HG03066 (cell line): ENCODE data around the gene SOHLH2.

Experiments
- ATAC-seq: cut with Tn5 transposase; IDR thresholded peaks from one replicate; pipeline ENCODE4 v1.9.1; 2021; ENCODE audit warnings: low read depth; ENCODE audit not compliant: unreplicated experiment

The SOHLH2 gene

DNA sequence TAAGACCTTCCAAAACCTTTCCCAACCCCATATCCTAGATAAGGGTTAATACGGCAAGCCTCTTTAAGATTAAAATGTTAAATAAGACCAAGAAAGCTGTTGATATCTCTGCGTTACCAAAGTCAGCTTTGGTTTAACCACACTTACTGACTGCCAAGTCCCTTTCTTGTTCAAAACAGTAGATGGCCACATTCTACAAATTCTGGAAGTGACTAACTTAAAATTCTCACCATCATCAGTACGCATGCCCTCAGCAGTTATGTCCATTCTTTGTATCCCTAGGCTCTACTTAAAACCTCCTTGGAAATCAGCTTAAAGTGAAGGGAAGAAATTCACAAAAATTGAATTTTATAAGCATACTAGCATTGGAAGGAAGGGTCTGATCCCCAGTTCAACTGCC lies 23.6 kb downstream of the SOHLH2 start:
- ATAC-seq = no peak

DNA sequence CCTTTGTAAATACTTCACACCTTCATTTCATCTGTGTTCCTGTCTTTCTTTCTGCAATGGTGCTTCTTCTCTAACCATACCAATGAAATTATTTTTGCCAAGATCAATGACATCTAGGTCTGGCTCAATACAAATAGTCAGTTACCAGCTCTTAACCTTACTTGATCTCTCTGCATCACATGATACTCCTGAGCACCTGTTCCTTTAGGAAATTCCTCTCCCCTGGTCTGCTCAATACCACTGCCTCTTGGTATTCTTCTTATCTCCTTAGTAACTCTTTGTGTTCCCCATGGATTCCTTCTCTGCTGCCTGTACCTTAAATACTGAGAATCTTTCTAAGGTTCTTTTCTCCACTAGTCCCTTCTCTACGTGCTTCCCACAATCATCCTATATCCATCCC lies 25.9 kb downstream of the SOHLH2 start:
- no peak for ATAC-seq

DNA sequence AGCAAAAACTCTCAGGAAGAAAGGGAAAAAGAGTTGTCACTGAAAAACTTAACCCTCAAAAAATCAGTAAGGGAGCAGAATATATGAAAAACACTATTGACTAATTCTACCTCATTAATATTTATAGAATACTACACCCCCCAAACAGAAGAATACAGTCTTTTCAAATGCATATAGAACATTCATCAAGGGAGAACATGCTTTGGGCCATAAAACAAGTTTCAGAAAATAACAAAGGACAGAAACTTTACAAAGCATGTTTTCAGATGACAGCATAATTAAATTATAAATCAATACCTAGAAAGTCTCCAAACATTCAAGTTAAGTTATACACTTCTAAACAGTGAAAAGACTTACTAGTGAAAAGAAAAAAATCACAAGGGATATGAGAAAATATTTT lies 30.5 kb downstream of the SOHLH2 start:
- ATAC-seq = no peak

DNA sequence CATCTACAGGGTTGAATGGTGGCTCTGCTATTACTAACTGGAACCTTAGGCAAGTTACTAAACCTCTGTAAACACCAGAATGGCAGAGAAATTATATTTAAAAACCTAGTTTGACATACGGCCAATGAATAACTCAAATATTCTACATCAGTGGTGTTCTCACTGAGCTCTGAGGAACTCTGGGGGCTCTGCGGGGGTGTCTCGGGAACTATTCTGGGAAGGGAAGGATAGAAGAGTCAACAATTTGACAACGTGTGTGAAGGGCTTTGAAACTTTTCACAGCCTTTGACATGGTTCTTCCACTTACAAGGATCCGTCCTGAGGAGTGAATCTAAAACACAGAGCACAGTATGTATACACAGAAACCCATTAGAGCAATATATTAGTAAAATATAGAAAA lies 38.7 kb downstream of the SOHLH2 start:
- no peak for ATAC-seq

DNA sequence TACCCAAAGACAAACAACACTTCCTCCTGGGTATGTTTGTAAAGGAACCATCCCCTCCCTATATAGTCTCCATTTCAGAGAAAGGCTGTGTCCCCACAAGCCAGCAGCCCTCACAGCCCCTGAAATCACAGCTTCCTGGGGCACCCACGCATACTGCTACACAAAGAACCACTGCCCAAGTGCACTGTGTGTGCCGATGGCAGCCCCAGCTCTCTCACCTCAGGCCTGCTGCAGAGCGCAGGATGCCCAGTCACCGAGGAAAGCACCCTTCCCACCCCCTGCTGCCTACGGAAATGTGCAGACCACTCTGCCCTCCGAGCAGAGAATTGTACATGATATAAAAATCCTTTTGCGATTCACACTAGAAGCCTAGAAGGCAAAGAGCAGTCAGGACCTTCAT lies 39.4 kb downstream of the SOHLH2 start:
- ATAC-seq = no peak

DNA sequence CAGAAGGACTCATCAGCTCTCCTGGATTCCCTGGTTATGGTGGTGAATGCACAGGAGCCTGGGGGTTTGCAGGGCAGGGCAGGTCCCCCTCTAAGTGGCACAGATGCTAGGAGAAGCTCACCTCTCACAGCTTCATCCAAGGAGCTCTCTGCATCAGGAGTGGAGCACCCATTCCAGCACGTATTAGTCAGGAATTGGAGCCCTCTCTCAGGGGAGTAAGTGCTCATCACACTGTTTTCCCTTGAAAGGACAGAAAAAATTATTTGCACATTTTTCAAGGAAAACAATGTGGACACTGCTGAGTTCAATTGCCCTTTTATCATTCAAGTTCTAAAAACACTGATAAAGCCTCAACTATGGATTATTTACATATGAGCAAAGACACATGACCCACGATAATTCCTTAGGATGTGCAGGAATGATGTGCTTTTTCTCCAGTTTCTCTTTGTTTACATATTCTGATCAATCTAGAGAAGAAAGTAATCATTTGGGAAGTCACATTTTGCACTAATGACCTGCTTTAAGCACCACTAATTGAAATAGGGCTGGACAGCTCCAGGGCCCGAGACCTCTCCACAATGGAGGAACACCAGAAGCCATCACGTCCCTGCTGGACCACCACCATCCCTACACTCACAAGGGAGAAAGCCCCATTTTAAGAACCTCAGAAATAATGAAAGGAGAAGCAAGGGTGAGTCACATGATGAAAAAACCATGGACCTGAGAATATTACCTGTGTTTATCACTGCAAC lies 40.6 kb downstream of the SOHLH2 start:
- ATAC-seq = no peak

DNA sequence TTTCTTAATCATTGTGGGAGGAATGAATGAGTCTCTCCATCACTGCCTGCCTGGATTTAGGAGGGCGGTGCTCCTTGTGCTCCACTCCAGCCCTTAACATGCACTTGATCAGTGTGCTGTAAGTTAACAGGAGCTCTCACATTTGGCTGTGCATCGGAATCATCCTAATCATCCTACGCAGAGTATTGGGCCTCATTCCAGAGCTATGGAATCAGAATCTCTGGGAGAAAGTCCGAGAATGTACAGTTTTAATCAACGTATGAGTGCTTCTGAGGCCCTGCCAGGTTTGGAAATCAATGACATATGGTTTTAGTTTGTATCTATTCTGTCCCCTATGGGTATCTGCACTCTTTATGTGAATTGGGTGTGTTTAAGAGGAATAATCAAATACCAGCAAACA lies 48.3 kb downstream of the SOHLH2 start:
- no peak for ATAC-seq

DNA sequence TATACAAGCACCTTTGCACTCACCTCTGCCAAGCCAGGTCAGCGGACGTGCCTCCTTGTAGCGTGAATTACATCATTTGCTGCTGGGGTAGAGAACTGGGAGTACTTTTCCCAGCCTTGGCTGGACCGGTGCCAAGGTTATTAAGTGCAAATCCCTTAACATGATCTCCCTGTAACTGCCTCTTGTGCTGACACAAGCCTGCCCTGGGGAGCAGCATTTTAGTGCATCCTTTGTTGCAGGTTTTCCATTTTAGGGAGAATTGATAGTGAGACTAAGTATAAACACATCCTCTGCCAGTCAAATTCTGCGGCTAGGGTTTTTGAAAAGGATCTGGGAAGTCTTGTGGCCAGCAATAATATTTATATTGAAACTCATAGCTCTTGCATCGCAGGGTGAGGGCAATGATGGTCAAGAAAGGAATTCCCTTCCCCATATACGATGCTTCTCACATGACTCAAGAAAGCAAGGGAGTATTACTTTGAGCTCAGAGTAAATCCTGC lies 50.5 kb downstream of the SOHLH2 start:
- ATAC-seq = no peak

DNA sequence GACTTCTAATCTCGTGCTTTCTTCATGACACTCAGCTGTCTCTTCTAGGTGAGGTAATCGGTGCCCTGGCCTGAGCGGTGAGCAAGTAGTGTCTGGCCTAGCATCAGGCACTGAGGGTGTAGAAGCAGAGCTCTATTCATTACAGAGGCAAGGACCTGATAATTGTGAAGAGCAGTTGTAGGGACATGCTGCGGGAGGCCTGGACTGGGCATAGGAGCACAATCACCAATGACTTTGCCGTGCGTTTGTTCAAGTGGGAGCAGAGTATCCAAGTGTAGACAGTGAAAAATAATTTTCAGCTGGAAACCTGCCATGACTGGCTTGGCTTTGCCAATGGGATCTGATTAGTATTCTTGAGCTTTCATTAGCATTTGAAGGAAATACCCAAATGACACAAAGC lies 51.1 kb downstream of the SOHLH2 start:
- ATAC-seq = no peak

DNA sequence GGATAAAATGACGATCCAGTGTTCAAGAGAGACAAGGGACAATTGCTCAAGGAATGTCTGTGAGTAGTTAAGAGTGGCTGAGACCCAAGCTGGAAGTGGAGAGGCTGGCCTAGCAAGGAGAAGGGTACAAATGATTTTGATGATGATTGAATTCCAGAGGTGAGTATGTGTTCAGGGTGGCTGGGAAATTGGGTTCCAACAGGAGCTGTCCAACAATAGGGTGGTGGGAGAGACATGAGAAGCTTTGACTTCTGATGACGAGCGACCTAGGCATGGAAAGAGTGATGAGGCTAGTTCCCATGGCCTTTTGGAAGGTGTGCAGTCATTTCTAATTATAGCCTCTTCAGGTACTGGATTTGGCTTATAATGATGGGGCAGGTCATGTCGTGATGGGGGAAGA lies 54.1 kb downstream of the SOHLH2 start:
- ATAC-seq = no peak

DNA sequence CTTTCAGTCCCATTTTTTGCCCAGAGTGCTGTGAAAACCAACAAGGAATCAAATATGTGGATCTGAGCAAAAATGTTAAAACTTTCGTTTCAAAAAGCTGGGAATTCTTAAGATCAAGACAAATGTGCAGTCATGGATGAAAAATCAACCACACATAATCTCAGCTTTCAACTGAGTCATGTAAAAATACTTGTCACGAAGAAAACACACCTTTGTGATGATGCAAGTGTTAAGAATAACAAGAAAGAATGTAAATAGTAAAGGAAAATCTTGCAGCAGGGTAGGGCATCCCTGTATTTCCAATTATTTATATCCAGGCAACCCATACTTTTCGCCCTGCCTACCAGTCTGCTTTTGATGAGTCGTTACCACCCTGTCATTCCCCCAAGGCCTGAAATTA lies 55.7 kb downstream of the SOHLH2 start:
- no peak for ATAC-seq

DNA sequence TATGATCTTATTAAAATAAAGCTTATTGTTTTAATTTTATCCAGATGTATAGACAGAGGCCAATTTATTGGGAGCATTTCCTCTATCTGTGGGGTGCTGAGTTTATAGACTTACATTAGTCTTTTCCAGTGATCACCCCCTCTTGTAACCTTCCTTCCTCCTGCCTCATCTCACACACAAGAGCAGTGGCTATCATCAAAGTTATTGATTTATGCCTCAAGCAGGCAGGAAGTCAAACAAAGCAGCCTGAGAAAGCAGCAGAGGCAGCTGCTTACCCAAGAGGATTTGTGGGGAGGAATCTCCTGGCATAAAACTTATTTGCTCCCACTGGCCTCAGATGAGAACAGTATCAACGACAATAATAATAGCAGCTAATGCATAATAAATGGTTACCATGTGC lies 56.9 kb downstream of the SOHLH2 start:
- ATAC-seq = no peak

DNA sequence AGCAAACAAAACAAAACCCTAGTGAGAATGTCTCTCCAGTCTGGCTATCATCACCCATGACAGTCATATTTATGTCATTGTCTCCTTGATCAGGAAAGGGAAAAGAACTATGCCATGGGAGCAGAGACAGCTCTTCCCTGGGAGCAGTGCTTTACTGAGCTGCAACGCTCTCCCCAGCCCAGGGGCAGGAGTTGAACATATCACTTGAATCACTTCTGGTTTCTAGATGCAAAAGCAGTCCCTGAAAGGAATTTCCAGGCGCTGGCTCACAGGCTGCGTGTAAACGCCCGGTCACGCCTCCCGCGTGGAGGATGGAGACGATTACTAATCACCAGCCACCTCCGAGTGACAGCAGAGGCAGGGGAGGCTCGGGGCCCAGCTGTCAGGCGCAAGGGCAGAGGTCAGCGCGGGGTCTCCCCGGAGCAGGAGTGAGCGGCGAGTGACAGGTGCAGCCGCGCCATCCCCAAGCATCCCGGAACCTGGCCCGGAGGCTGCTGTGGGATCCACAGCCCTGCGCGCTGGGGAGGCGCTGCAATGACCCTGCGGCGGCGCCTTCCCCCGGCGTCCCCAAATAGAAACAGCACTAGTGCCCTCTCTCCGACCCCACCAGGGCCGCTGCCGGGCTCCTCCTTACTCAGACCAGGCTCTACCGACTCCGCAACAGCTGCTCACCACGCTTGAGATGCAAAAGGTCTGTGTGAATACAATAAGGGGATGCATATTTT lies 59.6 kb downstream of the SOHLH2 start:
- ATAC-seq = no peak

DNA sequence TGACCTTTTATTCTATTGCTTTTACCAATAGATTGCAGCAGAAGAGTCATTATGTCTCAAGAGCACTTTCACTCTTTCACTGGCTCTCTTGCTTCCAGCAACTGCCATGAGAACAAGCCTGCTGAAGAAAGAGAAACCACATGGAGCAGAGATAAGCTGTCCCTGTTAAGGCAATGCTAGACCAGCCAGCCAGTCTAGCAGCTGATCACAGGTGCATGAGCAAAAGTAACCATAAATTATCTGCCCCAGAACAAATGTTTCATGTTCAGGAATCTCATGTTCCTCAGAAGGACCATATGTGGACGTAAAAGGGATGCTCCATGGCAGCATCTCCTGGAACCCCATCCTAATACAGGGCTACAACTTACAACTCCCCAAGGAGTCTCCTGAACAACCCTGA lies 62.8 kb downstream of the SOHLH2 start:
- ATAC-seq = no peak

DNA sequence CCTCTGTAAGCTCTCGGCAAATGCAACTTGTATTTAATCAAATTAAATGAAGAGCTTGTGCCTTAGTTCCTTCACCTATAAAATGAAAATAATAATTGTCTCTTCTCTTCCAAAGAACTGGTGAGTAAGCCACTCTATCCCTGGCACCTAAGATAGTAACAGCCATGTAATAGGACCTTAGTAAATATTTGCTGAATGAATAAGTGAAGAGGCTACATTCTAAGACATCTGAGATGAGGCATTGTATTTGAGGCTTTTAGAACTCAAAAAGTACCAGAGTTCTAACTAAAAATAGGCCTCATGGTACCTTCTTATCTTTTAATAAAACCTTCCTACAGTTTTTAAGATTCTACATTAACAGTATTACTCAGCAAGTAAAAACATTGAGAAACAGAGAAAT lies 65.9 kb downstream of the SOHLH2 start:
- no peak for ATAC-seq

DNA sequence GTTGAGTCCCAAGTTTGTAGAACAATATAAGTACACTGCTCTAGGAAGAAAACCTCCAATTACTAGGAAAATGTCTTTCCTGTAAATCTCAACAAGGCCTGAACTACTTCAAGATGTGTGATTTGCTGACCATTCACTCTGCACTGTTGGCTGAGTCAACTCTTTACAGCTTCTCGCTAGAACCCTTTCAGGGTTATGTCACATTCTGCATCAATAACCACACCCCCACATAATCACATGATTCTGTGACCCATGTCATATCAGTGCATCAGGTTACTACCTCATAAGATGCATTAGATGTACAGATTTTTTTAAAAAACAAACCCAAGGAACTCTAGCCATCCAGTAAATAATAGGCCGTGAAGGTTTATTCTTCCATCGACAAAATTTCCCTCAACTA lies 67.0 kb downstream of the SOHLH2 start:
- no peak for ATAC-seq

DNA sequence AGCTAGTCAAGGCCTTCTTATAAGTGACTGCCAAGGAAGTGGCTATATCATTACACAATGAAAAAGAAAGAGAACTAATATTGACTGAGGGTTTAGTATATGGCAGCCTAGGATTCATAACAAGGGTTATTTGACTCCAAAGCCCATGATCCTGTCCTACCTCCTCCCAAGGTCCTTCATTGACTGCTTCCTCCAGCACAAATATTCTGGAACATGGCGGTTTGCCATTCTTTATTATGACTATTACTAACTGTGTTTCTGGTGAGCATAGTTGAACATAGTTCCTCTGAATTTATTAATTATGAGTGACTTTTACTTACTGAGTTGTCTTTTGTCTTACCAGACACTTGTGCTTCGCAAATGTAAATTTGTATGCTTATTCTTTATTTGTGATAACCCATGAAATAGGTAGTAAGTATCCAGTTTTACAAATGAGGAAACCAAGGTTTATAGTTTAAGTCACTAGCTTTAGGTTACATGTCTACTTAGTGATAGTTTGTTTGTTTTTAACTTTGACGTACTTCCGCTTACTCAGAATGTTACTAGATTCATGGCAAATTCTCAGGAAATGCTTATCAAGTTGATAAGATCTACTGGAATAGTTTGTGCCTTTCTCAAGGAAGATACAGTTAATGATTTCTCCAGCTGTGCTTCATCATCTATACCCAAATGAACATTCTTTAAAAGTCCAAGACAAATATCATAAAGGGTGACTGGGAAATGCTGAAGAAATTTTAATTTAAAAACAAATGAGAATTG lies 67.7 kb downstream of the SOHLH2 start:
- no peak for ATAC-seq

DNA sequence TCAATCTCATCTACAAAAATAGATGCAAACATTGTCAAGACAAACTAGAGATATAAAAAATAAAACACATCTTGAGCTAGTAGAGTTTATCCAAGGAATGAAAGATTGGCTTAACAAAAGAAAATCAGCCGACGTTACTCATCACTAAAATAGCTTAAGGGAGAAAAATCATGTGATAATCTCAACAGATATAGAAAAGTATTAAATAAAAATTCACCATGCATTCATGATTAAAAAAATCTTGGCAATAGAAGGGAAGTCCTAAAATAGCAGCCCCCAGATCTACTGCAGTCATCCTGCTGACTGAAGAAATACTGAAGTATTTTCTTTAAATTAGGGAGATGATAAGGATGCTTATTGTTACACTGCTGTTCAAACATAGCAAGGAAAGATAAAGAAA lies 70.6 kb downstream of the SOHLH2 start:
- ATAC-seq = no peak

DNA sequence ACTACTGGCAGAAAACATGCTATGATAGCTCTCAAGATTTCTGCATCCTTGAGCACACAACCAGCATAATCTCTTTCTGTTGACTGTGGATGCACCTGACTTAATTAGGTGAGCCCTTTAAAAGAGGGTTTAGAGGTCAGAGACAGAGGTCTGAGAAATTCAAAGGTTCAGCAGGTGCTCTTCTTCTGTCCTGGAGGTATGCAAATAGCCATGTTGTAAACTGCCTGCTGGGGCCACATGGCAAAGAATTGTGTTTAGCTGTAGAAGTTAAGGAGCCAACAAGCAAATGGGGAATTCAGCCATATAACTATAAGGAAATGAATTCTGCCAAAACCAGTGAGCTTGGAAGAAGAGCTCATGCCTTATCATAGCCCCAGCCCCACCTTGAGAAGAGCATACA lies 71.6 kb downstream of the SOHLH2 start:
- ATAC-seq = no peak

DNA sequence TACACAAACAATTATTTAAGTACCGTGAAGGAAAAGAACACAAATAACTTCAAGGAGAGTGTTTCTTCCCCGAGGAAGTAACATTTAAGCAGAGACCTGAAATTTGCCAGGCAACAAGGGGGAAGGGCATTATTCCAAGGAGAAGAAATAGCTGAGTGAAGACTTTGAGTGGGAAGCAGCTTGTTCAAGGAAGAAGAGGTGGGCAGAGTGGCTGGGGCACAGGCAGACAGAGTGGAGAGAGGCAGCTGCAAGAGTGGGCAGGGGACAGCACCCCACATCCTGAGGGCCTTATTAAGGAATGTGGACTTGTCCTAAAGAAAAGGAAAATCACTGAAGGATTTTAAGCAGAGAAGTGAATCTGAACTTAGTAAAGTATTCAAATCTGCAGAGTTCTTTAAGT lies 78.5 kb downstream of the SOHLH2 start:
- no peak for ATAC-seq

DNA sequence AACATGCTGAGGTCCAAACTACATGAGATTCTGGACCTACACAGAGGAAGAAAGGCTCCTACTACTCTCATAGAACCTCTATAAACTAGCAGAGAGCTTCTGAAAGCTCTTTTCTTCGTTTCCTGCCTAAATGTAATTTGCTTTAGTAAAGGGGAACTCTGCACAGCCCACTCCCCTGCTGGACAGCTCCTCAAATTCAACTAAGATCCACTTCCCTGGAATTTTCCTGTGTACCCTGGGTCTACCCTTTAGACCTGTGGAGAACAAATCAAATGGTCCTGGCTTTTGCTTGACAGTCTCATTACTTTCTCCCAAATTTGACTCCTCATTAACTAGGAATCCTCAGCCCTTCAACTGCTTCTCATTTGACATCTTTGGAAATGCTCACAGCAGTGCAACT lies 79.7 kb downstream of the SOHLH2 start:
- no peak for ATAC-seq
